HepG2 (cell line): ENCODE results near the gene GJE1. TPM values are rescaled to one million over a fixed set of nuclear protein-coding genes. Genes with fewer than 3 reads are reported as not detected.

Experiments used
- ADNP ChIP-seq: sonication (generic); formaldehyde crosslinking; IDR thresholded peaks from 2 replicates; pipeline ENCODE4 v1.4.0; 2020; ENCODE audit warnings: missing genetic modification reagents
- ASH2L ChIP-seq: fragments of 300-600, 200-600 bp; sonication (generic); IDR thresholded peaks from 2 replicates; pipeline ENCODE4 v1.7.0; 2017; ENCODE audit warnings: low read depth, mild to moderate bottlenecking, moderate library complexity, mixed read lengths, low read length; ENCODE audit not compliant: insufficient read length
- ELF3 ChIP-seq: IDR thresholded peaks from 2 replicates; pipeline ENCODE4 v1.6.1; 2016; ENCODE audit warnings: missing genetic modification reagents, missing compliant biosample characterization
- ETV6 ChIP-seq: sonication (generic); formaldehyde crosslinking; conservative IDR thresholded peaks from 2 replicates; pipeline ENCODE4 v1.4.0; 2020; ENCODE audit warnings: missing genetic modification reagents
- HHEX ChIP-seq: IDR thresholded peaks from 2 replicates; pipeline ENCODE4 v1.6.1; 2016; ENCODE audit warnings: control low read depth
- JUNB ChIP-seq: sonication (generic); formaldehyde crosslinking; IDR thresholded peaks from 2 replicates; pipeline ENCODE4 v1.8.0; 2022; ENCODE audit warnings: missing genetic modification reagents, mild to moderate bottlenecking, borderline replicate concordance
- KLF6 ChIP-seq: IDR thresholded peaks from 2 replicates; pipeline ENCODE4 v1.8.0; 2016; ENCODE audit warnings: missing biosample characterization, missing genetic modification reagents
- MBD4 ChIP-seq: IDR thresholded peaks from 2 replicates; pipeline ENCODE4 v1.6.1; 2012; ENCODE audit warnings: low read length, inconsistent platforms, borderline replicate concordance
- MIER3 ChIP-seq: IDR thresholded peaks from 2 replicates; pipeline ENCODE4 v1.6.1; 2016; ENCODE audit warnings: missing compliant biosample characterization, borderline replicate concordance
- NCOA5 ChIP-seq: sonication (generic); formaldehyde crosslinking; IDR thresholded peaks from 2 replicates; pipeline ENCODE4 v1.4.0; 2020; ENCODE audit warnings: missing genetic modification reagents
- SKI ChIP-seq: fragments of 450-650 bp; IDR thresholded peaks from one replicate; pipeline ENCODE4 v1.6.1; 2018; ENCODE audit warnings: mild to moderate bottlenecking; ENCODE audit not compliant: partially characterized antibody
- ZFP1 ChIP-seq: IDR thresholded peaks from 2 replicates; pipeline ENCODE4 v1.6.1; 2016
- ZNF10 ChIP-seq: sonication (generic); formaldehyde crosslinking; IDR thresholded peaks from 2 replicates; pipeline ENCODE4 v1.4.0; 2020; ENCODE audit warnings: mild to moderate bottlenecking, low read depth, missing genetic modification reagents, borderline replicate concordance
- ZNF124 ChIP-seq: sonication (generic); formaldehyde crosslinking; IDR thresholded peaks from 2 replicates; pipeline ENCODE4 v1.4.0; 2020; ENCODE audit warnings: missing genetic modification reagents
- ZNF207 ChIP-seq: fragments of 450-650 bp; IDR thresholded peaks from 2 replicates; pipeline ENCODE4 v1.6.1; 2016; ENCODE audit warnings: antibody characterized with exemption, borderline replicate concordance
- ZNF781 ChIP-seq: sonication (generic); formaldehyde crosslinking; IDR thresholded peaks from 2 replicates; pipeline ENCODE4 v1.5.1; 2020; ENCODE audit warnings: borderline replicate concordance, mild to moderate bottlenecking, missing genetic modification reagents; ENCODE audit errors: not compliant biosample characterization
- polyA plus RNA-seq, 8 experiments: library from polyadenylated mRNA; depleted of rRNA in 3 of 8; stranded (reverse) in 7 of 8; unstranded in 1 of 8; fragments of >200 nt; fragmentation: Illumina TruSeq in 4 of 8; extraction: Trizol in 4 of 8; gene quantifications; 2 replicates each; pipeline versions ENCODE4 v1.2.1 to v1.2.3, GENCODE V29; 2011 to 2016; ENCODE audit warnings: low read depth in 4 of 8, missing spikeins in 1 of 8, mixed read lengths in 1 of 8; ENCODE audit not compliant: insufficient read depth in 1 of 8
- total RNA-seq, 5 experiments: library from RNA; depleted of rRNA; stranded (reverse); fragments of >200 nt; fragmentation: Illumina TruSeq; extraction: Trizol; gene quantifications; 2 replicates each; pipeline ENCODE4 v1.2.3, GENCODE V29; 2016; ENCODE audit warnings: low read depth in 1 of 5
- TF ChIP-seq, protein P1 (sequence below): sonication (generic); formaldehyde crosslinking; IDR thresholded peaks from 2 replicates; pipeline ENCODE4 v1.4.0; 2020; ENCODE audit warnings: missing genetic modification reagents
- TF ChIP-seq, protein P2 (sequence below): sonication (generic); formaldehyde crosslinking; IDR thresholded peaks from 2 replicates; pipeline ENCODE4 v1.4.0; 2020; ENCODE audit warnings: missing genetic modification reagents, low read depth, mild to moderate bottlenecking, borderline replicate concordance
- TF ChIP-seq, protein P3 (sequence below): sonication (generic); formaldehyde crosslinking; IDR thresholded peaks from 2 replicates; pipeline ENCODE4 v1.5.1; 2020; ENCODE audit warnings: missing genetic modification reagents, mild to moderate bottlenecking, borderline replicate concordance
- TF ChIP-seq, protein P4 (sequence below): sonication (generic); formaldehyde crosslinking; IDR thresholded peaks from 2 replicates; pipeline ENCODE4 v1.5.1; 2020; ENCODE audit warnings: mild to moderate bottlenecking, missing genetic modification reagents
- TF ChIP-seq, protein P5 (sequence below): sonication (generic); formaldehyde crosslinking; IDR thresholded peaks from 2 replicates; pipeline ENCODE4 v1.4.0; 2020; ENCODE audit warnings: mild to moderate bottlenecking, low read depth, missing genetic modification reagents

The GJE1 gene
- total and polyA plus RNA-seq, 2 of the 13 experiments (the other 11 are each of a cell fraction or from before 2014, with no cell fraction given) = not detected

DNA sequence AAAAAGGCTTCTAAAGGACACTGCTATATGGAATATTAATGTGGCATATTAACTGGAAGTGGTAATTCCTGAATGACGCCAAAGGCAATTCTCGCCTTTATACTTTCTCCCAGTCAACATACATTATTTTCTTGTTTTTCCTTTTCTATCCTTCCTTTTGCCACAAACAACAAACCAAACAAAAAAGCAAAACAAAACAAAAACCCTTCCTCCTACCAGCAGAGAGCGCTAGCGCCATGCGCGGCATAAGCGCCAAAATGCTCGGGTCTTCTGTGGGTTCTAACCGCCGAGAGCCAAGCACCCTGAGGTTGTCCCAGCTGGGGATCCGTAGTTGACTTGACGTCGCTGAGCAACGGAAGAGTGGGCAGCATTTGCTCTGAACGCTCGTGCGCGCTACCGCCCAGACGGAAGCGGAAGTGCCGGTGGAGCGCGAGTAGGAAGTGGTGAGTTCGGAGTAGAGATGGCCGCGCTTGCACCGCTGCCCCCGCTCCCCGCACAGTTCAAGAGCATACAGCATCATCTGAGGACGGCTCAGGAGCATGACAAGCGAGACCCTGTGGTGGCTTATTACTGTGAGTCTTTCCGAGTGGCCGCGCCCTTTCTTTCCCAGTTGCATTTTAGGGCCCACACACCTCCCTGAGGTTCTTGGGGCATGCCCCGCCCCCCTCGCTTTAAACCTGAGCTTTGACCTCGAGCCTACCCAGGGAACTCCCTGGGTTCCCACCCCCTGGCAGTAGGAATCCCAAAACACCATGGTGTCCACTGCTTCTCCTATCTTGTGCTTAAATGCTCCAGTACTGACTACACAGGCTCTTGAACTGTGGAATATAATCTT lies 14.3 kb downstream of the GJE1 start, which contains the start of the genes NMBR and VTA1 (continued):
- TF ChIP-seq, protein P1, sequence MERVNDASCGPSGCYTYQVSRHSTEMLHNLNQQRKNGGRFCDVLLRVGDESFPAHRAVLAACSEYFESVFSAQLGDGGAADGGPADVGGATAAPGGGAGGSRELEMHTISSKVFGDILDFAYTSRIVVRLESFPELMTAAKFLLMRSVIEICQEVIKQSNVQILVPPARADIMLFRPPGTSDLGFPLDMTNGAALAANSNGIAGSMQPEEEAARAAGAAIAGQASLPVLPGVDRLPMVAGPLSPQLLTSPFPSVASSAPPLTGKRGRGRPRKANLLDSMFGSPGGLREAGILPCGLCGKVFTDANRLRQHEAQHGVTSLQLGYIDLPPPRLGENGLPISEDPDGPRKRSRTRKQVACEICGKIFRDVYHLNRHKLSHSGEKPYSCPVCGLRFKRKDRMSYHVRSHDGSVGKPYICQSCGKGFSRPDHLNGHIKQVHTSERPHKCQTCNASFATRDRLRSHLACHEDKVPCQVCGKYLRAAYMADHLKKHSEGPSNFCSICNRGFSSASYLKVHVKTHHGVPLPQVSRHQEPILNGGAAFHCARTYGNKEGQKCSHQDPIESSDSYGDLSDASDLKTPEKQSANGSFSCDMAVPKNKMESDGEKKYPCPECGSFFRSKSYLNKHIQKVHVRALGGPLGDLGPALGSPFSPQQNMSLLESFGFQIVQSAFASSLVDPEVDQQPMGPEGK (CRISPR knock-in tag) = peak; percentile 84
- TF ChIP-seq, protein P2, sequence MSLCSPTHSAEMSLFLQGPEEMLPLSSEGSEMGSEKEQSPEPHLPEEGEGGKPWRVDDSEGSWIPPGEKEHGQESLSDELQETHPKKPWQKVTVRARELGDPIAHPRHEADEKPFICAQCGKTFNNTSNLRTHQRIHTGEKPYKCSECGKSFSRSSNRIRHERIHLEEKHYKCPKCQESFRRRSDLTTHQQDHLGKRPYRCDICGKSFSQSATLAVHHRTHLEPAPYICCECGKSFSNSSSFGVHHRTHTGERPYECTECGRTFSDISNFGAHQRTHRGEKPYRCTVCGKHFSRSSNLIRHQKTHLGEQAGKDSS (CRISPR knock-in tag) = peak; percentile 98
- TF ChIP-seq NCOA5 (CRISPR knock-in tag) (no peak), ETV6 (CRISPR knock-in tag) (peak; percentile 98), ZFP1 (CRISPR knock-in tag) (peak; percentile 96), SKI (peak; percentile 8), KLF6 (CRISPR knock-in tag) (peak; percentile 89; the same call in 1 of the 2 replicates), MBD4 (no peak), ADNP (CRISPR knock-in tag) (no peak), JUNB (no peak), HHEX (CRISPR knock-in tag) (no peak), ELF3 (peak; percentile 99), MIER3 (CRISPR knock-in tag) (peak; percentile 99), ZNF124 (CRISPR knock-in tag) (peak; percentile 96), ZNF207 (no peak), ZNF10 (CRISPR knock-in tag) (no peak), ASH2L (peak; percentile 98), ZNF781 (CRISPR knock-in tag) (peak; percentile 99)
- TF ChIP-seq, protein P3, sequence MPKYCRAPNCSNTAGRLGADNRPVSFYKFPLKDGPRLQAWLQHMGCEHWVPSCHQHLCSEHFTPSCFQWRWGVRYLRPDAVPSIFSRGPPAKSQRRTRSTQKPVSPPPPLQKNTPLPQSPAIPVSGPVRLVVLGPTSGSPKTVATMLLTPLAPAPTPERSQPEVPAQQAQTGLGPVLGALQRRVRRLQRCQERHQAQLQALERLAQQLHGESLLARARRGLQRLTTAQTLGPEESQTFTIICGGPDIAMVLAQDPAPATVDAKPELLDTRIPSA = no peak; the same call in 1 of the 2 replicates
- TF ChIP-seq, protein P4, sequence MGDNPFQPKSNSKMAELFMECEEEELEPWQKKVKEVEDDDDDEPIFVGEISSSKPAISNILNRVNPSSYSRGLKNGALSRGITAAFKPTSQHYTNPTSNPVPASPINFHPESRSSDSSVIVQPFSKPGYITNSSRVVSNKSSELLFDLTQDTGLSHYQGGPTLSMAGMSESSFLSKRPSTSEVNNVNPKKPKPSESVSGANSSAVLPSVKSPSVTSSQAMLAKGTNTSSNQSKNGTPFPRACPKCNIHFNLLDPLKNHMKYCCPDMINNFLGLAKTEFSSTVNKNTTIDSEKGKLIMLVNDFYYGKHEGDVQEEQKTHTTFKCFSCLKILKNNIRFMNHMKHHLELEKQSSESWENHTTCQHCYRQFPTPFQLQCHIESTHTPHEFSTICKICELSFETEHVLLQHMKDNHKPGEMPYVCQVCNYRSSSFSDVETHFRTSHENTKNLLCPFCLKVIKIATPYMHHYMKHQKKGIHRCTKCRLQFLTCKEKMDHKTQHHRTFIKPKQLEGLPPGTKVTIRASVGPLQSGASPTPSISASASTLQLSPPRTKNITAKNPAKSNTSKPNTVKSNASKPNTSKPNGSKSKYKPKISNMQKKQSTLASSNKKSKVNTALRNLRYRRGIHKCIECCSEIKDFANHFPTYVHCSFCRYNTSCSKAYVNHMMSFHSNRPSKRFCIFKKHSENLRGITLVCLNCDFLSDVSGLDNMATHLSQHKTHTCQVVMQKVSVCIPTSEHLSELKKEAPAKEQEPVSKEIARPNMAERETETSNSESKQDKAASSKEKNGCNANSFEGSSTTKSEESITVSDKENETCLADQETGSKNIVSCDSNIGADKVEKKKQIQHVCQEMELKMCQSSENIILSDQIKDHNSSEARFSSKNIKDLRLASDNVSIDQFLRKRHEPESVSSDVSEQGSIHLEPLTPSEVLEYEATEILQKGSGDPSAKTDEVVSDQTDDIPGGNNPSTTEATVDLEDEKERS (CRISPR knock-in tag) = peak; percentile 83; the same call in 1 of the 2 replicates
- TF ChIP-seq, protein P5, sequence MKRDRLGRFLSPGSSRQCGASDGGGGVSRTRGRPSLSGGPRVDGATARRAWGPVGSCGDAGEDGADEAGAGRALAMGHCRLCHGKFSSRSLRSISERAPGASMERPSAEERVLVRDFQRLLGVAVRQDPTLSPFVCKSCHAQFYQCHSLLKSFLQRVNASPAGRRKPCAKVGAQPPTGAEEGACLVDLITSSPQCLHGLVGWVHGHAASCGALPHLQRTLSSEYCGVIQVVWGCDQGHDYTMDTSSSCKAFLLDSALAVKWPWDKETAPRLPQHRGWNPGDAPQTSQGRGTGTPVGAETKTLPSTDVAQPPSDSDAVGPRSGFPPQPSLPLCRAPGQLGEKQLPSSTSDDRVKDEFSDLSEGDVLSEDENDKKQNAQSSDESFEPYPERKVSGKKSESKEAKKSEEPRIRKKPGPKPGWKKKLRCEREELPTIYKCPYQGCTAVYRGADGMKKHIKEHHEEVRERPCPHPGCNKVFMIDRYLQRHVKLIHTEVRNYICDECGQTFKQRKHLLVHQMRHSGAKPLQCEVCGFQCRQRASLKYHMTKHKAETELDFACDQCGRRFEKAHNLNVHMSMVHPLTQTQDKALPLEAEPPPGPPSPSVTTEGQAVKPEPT (CRISPR knock-in tag) = peak; percentile 37; the same call in 1 of the 2 replicates
